ENCODE data around the gene UBE2G2. TPM values are rescaled to one million over a fixed set of nuclear protein-coding genes. Genes with fewer than 3 reads are reported as not detected.

Gene UBE2G2
- total and polyA plus RNA-seq, 2 experiments from 2014 or later = 79.4 to 86.4 TPM

DNA sequence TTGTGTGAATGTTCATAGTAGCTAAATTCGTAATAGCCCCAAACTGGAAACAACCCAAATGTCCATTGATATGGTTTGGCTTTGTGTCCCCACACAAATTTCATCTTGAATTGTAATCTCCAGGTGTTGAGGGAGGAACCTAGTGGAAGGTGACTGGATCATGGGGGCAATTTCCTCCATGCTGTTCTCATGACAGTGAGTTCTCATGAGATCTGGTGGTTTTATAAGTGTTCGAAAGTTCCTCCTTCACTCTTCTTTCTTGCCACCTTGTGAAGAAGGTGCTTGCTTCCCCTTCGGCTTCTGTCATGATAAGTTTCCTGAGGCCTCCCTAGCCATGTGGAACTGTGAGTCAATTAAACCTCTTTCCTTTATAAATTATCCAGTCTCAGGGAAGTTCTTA, 11.3 kb downstream of the UBE2G2 start:
- Histone ChIP-seq H3K27me3 (no peaks in the 10 kb centered on the region), H3K4me3 (no peak overlapping the region), H3K4me1 (ENCODE audit: low read depth) (peaks cover 21% of the 10 kb centered on the region), H3K27ac (no peak overlapping the region), H3K36me3 (no peaks in the 10 kb centered on the region), H3K9me3 (ENCODE audit: low read depth) (no peaks in the 10 kb centered on the region)
- DNase-seq (ENCODE audit: low read depth in 1 of 2, low spot score in 1 of 2) = no peak
- TF ChIP-seq CTCF (IDR thresholded peaks at IDR 0.05; ENCODE audit: low read depth, low read length) = no peak

DNA sequence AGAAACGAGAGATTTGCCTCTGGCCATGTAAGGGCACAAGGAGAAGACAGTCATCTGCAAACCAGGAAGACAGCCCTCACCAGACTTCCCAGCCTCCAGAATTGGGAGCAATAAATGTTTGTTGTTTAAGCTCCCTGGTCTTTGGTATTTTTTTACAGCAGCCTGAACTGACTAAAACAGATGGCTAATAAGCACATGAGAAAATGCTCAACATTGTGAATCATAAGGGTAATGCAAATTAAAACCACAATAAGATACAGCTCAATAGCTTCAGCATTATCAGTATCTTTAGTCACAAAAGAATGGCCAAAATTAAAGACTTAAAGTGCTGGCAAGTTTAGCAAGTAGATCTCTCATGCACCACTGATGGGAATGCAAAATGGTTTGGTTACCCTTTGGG, 11.7 kb downstream of the UBE2G2 start:
- TF ChIP-seq CTCF (IDR thresholded peaks at IDR 0.05; ENCODE audit: low read depth, low read length) = no peak
- Histone ChIP-seq H3K36me3 (no peaks in the 10 kb centered on the region), H3K4me3 (no peak overlapping the region), H3K27ac (no peak overlapping the region), H3K9me3 (ENCODE audit: low read depth) (no peaks in the 10 kb centered on the region), H3K4me1 (ENCODE audit: low read depth) (peaks cover 23% of the 10 kb centered on the region), H3K27me3 (no peaks in the 10 kb centered on the region)
- peak in 1 of 2 donors; percentile 40 for DNase-seq (ENCODE audit: low read depth in 1 of 2, low spot score in 1 of 2)

DNA sequence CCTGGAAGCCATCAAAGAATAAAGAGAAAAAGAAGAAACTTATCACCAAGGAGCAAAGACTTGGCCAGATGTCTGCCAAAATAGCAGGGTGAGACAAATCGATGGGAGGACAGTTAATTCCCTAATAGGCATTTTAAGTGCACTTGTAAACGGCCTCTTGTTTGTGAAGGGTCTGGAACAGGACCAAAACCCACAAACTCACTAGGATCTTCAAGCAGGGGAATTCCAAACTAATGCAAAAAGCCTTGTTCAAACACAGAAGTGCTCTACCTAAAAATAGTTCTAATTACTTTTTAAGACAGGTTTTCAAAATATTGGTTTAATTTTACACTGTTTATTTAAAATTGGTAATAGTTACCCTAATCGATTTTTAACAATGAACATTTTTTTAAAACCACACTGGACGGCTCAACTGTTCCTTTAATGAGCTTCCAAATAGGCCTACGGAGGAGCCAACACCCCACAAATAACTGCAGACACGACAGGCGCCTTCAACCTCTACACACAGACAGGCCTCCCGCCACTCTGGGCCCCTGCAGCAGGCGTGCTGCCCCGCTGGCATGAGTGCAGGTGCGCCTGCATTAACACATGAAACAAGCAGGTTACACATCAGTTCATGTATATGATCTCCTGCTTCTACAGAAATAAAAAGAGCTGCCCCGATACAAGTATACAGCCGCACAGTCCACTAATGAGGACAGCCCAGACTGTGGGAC, 15.8 kb downstream of the UBE2G2 start:
- peaks cover 23% of the 10 kb centered on the region for H3K4me1 ChIP-seq (ENCODE audit: low read depth)
- H3K9me3 ChIP-seq (ENCODE audit: low read depth) = no peaks in the 10 kb centered on the region
- DNase-seq (ENCODE audit: low read depth in 1 of 2, low spot score in 1 of 2) = peak; percentile 30 to 37
- TF ChIP-seq CTCF (IDR thresholded peaks at IDR 0.05; ENCODE audit: low read depth, low read length) = no peak
- no peak overlapping the region for H3K27ac ChIP-seq
- no peaks in the 10 kb centered on the region for H3K27me3 ChIP-seq
- no peaks in the 10 kb centered on the region for H3K36me3 ChIP-seq
- H3K4me3 ChIP-seq = no peak overlapping the region

DNA sequence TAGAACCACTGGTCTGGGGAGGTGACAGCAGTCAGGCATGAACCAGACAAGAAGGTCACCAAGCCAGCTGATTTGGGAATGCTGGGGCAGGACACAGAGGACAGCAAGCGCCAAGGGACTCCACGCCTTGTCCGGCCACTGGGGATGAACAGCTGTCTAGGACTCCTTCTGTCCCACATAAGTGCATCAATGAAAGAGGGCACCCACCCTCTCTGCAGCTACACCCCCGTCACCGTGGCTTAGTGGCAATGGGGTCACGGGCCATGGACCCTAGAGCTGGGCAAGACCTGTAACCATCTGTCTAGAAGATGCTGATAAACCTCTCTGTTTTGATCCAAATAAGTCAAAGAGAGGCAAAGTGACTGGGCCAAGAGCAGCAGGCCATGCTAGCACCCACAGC, 16.8 kb downstream of the UBE2G2 start:
- Histone ChIP-seq H3K4me3 (no peak overlapping the region), H3K27me3 (no peaks in the 10 kb centered on the region), H3K9me3 (ENCODE audit: low read depth) (no peaks in the 10 kb centered on the region), H3K36me3 (no peaks in the 10 kb centered on the region), H3K4me1 (ENCODE audit: low read depth) (peaks cover 32% of the 10 kb centered on the region), H3K27ac (no peak overlapping the region)
- no peak for DNase-seq (ENCODE audit: low read depth in 1 of 2, low spot score in 1 of 2)
- no peak for TF ChIP-seq CTCF (IDR thresholded peaks at IDR 0.05; ENCODE audit: low read depth, low read length)

GRCh38 chr21:44783020-44783696, 18.5 kb downstream of the UBE2G2 start:
- Histone ChIP-seq H3K36me3 (no peaks in the 10 kb centered on the region), H3K9me3 (ENCODE audit: low read depth) (no peaks in the 10 kb centered on the region), H3K4me1 (ENCODE audit: low read depth) (peaks cover 36% of the 10 kb centered on the region), H3K4me3 (no peak overlapping the region), H3K27me3 (no peaks in the 10 kb centered on the region), H3K27ac (no peak overlapping the region)
- DNase-seq (ENCODE audit: low read depth in 1 of 2, low spot score in 1 of 2) = no peak
- no peak for TF ChIP-seq CTCF (IDR thresholded peaks at IDR 0.05; ENCODE audit: low read depth, low read length)

Measured in cardiac muscle cell (in vitro differentiated cells and primary cell).